T-helper 1 cell (primary cell): ENCODE results near the gene HES7.
A peak's percentile ranks its signal among the peaks of the same experiment; 100 is the strongest.

Experiments
- DNase-seq, 5 donors: peaks; one replicate each; pipeline ENCODE4 v3.0.0-alpha.2; 2012 to 2020

The HES7 gene

GRCh38 chr17:8155231-8155995, 31.5 kb upstream of the HES7 start:
- no peak for DNase-seq

DNA sequence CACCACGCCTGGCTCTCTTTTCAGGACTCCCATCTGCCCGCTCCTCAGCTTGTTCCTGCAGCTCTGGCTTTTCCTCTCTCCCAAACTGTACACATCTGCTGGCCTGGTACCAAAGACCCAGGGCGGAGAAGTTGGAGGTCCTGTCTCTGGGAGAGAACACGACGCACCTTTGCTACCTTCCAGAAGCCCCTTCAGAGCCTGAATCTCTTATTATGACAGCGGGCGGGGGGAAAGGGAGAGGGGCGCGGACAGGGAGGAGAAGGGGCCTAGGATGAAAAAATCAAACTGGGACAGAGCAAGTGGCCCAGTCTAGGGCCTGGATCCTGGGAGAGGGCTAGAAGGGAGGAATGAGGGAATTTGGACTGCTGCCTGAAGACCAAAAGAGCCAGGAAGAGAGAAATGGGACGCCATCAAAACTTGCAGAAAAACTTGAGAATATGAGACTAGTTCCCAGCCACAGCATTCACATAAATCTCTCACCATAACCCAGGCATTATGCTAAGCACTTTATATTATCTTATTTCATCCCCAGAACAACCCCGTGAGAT, 30.8 kb upstream of the HES7 start:
- no peak for DNase-seq

DNA sequence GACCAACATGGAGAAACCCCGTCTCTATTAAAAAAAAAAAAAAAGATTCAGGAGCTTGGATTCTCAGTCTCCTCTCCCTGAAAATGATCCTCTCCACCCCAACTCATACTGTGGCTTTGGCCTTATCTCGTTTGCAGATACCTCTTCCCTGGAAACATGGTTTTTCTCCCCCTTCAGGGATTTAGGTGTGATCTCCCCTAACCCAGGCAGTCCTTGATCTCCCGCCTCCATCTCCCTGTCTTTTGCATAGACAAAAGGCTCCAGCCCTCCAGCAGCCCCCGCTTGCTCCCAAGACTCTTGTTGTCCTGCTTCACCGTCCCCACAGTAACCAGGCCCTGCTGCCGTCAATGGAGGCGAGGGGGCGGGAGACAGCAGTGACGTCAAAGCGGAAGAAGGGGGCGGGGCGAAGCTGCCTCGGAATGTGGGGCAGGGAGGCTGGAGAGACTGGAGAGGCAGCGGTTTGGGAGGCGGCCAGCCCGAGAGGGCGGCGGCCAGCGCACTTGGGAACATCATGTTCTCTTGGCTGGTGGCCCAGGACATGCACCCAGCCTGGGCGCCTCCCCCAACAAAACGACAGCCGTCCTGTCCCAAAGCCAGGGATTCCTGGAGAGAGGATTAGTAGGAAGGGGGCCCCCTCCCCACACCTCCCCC, 30.2 kb upstream of the HES7 start:
- DNase-seq = peak; percentile 84 to 93 (median 88)

- DNase-seq = peak in 1 of 5 donors; percentile 37
These were observed 29.6 kb upstream of the HES7 start for GRCh38 chr17:8153525-8153956.

DNA sequence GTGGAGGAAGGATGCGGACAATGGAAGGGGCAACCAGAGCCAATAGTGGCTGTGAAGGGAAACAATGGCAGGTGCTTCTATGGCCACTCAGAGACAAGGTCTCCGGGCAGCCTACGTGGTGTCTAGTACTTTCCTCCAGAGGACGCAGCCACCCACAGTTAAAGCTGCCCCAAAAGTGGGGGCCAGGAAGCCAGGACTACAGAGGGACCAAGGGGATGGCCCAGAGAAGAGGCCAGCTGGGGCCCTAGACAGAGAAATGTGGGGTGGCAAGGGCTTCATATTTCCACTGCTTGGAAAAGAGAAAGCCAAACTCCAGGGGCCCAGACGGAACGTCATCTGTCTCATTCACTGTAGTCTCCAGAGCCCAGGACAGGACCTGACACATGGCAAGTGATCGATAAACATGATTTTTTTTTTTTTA, 29.1 kb upstream of the HES7 start:
- no peak for DNase-seq

- peak; percentile 70 to 91 (median 80) for DNase-seq
These were observed 28.3 kb upstream of the HES7 start, which contains the start of gene PER1 for GRCh38 chr17:8152112-8152775. Gene PER1 (minus strand): TSS chr17:8152404. CDS start chr17:8150706, 1,698 bp downstream.

DNA sequence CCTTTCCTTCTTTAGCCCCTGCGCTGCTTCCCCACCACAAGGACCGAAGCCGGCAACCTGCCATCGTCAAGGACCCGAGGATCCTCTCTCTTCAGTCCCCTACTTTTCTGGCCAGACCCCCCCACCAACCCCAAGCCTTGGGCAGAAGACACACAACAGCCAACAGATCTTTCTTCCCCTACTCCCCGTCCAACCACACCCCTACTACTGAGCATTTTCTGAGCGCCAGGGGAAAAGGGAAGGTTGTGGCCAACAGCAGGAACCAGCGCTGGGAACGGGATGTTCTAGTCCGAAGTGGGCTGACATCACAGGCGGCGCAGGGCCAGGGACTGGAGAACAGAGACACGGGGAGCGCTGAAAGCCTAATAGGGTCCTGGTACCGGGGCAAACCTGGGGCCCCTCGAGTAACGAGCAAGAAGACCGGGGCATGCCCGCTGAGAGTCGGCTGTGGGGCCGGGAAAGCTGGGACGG, 27.8 kb upstream of the HES7 start:
- peak in 2 of 5 donors; percentile 39 to 53 for DNase-seq

DNA sequence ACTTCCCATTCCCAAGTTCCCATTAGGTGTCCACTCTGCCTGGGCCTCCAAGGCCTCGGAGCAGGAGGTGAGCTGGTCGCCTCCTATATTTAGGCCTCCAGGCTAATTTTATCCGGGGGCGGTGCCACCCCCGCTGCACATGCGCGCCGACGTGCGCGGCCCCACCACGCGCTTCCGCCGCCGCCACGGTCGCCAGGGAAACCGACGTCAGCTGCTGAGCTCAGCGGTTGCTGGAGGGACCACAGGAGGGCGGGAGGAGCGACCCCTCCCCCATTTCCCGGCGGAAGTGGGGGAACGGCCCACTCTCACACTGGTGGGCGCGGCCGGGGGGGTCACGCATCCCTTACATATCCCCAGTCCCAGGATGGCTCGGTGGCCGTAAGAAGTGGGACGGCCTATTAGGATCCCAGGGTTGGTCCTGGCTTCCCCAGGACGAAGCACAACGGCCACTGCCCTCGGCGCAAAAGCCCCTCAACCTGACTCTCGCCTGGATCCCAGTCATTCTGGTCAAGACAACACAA, 27.3 kb upstream of the HES7 start:
- peak; percentile 84 to 91 (median 88) for DNase-seq

GRCh38 chr17:8150194-8151119, 26.6 kb upstream of the HES7 start:
- DNase-seq = no peak

DNA sequence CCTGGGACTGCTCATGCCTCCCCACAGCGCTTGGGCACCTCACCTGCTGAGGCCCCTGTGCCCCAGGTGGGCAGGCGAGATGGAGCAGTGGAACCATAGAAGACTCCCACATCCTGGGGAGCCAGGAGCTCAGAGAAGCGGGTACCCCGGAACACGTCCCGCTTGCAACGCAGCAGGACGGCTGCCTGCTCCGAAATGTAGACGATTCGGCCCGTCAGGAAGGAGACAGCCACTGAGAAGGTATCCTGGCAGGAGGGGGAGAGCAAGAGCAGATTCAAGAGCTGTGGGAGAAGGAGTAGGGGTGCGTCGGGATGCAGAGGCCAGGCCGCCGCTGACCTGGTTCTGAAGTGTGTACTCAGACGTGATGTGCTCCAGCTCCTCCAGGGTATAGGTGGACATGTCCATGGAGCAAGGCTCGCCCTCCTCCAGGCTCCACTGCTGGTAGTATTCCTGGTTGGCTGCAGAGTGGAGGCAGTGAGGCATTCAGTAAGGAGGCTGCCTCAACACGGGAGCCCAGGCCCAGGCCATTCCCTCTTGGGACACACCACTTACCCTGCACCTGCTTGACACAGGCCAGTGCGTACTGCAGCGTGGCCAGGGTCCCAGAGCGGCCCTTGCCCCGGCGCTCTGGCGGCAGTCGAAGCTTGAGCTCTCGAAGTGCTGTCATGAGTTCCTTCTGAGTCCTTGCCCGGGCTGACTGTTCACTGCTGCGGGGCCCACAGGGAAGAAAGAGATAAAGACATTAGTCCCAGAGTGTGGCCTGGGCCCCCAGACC, 25.7 kb upstream of the HES7 start:
- no peak for DNase-seq

GRCh38 chr17:8148560-8148959, 24.7 kb upstream of the HES7 start:
- no peak for DNase-seq

GRCh38 chr17:8147805-8148404, 24.0 kb upstream of the HES7 start:
- DNase-seq = no peak

DNA sequence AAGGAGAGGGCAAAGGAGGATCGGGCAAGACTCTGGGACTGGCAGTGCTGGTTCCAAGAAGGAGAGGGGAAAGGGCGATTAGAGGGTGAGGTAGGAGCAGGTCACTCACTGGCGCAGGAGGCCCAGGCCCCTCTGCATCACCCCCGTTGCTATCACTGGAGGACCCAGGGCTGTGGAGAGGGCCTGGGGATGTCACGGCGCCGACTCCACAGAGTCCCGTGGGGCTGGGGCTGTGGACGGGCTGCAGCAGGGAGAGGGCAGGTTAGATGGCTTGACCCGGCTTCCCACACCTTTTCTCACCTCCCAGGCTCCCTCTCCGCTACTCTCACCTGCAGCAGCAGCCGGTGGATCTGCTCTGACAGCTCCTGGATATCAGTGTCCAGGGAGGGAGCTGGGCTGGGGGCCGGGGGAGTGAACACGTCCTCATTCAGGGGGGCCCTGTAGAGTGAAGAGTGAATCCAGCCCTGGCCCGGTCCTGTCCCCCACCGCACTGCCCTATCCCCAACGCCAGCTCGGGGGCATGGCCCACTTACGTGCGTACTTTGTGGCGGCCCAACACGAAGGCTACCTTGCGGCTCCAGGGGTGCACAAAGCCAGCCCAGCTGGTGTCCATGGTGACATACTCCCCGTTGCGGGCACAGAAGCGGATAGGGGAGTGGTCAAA, 23.4 kb upstream of the HES7 start:
- no peak for DNase-seq

DNA sequence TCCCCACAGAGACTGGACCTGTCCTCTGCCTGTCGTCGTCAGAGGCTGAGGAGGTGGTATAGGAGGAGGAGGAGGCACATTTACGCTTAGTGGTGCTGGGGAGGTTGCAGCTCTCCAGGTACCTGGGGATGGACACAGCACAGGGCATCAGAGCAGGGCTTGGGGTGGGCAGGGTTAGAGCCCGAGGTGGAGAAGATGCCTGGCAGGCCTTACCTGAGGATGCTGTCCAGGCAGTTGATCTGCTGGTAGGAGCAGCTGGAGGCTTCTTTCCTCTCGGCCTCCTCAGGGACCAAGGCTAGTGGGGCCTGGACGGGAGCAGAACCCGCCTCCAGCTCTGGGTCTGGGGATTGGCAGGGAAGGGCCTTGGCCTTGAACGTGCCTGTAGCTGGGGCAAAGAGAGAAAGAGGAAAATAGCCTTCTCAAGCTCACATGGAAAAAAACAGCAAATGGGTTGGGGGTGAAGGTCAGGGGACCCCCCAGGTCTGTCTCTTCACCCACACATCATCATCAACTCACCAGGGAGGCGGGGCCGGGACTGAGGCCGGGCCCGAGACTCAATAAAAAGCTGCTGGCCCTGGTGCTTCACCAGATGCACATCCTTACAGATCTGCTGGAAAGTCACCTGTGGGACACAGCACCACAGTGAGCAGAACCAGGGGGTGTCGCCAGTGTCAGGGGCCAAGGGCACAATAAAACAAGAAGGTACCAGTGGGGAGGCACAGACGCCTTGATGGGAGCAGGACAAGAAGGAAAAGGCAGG, 22.7 kb upstream of the HES7 start:
- DNase-seq = no peak

DNA sequence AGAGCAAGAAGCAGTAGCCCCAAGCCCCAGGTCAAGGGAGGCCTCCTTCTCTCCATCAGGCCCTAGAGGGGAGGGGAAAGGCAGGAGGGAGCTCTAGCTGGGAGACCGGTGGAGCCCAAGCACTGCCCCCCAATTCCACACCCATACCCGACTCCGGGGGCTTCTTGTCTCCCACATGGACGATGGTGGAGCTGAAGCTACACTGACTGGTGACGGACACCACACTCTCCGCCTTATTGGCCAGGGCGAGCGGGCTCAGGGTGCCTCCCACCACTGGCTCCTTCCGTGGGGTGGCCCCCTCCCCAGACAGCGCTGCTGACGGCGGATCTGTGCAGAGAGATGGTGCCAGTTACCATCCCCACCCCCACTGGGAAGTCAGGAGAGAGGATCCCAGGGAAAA, 21.9 kb upstream of the HES7 start:
- no peak for DNase-seq

DNA sequence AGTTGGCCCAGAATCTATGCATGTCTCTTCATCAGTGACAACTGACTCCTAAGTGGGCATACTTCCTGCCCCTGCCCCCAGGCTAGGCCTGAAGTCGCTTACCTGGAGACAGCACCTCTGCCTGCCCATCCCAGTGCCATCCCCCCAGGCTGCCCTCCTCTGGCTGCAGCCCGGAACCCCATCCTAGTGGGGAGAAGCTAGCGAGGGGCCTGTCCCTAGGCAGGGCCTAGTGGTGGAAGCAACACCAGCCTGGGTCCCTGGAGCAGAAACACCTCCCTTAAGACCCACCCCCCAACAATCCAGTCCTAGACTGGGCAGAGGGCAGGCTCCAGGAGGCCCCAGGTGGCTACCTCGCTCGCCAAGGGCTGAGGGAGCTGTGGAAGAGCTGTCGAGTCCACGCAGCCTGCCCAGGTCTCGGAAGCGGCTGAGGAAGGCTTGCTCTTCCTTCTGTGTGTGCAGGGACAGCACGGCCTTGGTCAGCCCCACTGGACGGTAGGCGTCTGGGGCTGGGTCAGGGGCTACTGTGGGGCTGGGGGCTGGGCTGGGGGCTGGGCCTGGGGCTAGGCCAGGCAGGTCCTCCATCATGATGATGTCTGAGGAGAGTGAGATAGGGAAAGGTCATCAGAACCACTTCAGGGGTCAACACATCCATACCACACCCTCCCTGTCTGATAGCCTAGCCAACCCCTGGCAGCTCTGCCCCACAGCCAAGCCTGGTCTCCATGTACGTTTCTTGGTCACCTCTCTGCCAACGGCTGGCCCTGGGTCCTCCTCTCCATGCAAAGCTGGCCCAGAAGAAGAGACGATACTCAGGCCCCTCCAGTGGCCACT, 20.7 kb upstream of the HES7 start:
- no peak for DNase-seq

DNA sequence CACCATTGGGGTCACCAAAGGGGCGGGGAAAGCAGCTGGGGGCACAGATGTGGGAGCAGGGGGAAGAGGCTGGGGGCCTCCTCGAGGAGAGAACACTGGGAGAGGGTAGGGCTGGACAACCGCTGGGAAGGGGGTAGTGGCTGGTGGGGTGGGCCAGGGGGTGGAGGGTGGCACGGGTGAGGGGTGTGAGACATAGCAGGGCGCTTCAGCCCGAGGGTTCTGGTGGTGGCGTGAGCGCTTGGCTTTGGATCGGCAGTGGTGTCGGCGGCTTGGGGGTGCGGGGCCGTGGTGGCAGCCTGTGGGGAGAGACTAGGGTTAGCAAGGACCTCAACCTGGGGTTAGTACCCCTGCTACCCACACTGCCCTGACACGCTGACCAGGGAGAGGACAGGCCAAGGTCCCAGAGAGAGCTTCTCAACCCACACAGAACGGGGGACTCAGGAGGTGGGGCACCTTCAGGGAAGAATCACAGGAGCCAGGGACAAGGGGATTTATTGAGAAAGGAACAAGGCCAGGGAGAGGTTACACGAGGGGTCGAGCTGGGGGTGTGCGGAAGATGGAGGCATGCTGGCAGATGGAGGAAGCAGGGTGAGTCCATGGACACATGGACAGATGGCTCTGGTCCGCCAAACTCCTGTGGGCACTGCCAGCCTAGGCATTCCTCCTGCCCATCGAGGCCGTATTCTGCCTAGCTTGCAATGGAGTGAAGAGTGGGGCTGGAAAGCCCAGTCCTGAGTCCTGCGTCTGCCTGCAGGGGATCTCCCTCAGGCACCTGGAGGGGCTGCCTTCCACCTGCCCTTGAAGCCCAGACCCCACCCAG, 19.9 kb upstream of the HES7 start:
- DNase-seq = peak in 1 of 5 donors; percentile 13
